SK-N-SH (cell line): ENCODE data around the gene ACVR1B. TPM values are rescaled to one million over a fixed set of nuclear protein-coding genes. Genes with fewer than 3 reads are reported as not detected.

Experiments used
- CTCF ChIA-PET: fragments of 300-600, 350-600 bp; formaldehyde crosslinking; extraction: SDS; loops from one replicate; lab custom pipeline; 2021; lab: Yijun Ruan, JAX
- POLR2A ChIA-PET: fragments of 350-600 bp; sonication (Branson Sonifier 250); formaldehyde crosslinking; extraction: SDS; loops from one replicate; lab custom pipeline; 2020; ENCODE audit warnings: antibody characterized with exemption, inconsistent platforms; lab: Yijun Ruan, JAX
- DNase-seq: peaks from one replicate; pipeline ENCODE4 v3.0.0; 2012
- H2AFZ ChIP-seq: fragments of 200-600 bp; sonication (generic); 2 replicates; pipeline ENCODE4 v1.8.1; 2016; ENCODE audit warnings: antibody characterized with exemption, mild to moderate bottlenecking, low read depth
- H3F3A ChIP-seq: fragments of 200-600 bp; sonication (generic); replicated peaks from 2 replicates; pipeline ENCODE3; 2016; ENCODE audit warnings: antibody characterized with exemption, mild to moderate bottlenecking; ENCODE audit not compliant: insufficient read depth
- H3K27ac ChIP-seq, 2 experiments: fragments of 200-500 bp in 1 of 2; fragments of 200-600 bp in 1 of 2; sonication (Bioruptor generic) in 1 of 2; sonication (generic), shearing (Covaris generic) in 1 of 2; 2 replicates each; pipeline versions ENCODE4 v1.5.1 to v1.6.1; 2014 to 2016; ENCODE audit warnings: low read depth in 2 of 2, inconsistent platforms in 1 of 2, low read length in 1 of 2, mild to moderate bottlenecking in 1 of 2, mixed read lengths in 1 of 2
- H3K27me3 ChIP-seq: fragments of 200-600 bp; sonication (generic), shearing (Covaris generic); 2 replicates; pipeline ENCODE4 v1.6.1; 2016; ENCODE audit warnings: mixed run types; ENCODE audit not compliant: insufficient read depth
- H3K36me3 ChIP-seq, 2 experiments: fragments of 200-500 bp in 1 of 2; fragments of 200-600 bp in 1 of 2; sonication (Bioruptor generic) in 1 of 2; sonication (generic) in 1 of 2; replicated peaks in 1 of 2; 2 replicates each; pipeline versions ENCODE3 to v1.5.1; 2014 to 2016; ENCODE audit warnings: low read length in 1 of 2, mild to moderate bottlenecking in 1 of 2; ENCODE audit not compliant: insufficient read depth in 2 of 2, control insufficient read depth in 1 of 2
- H3K4me1 ChIP-seq, 2 experiments: fragments of 200-500 bp in 1 of 2; fragments of 200-600 bp in 1 of 2; sonication (Bioruptor generic) in 1 of 2; sonication (generic), shearing (Covaris generic) in 1 of 2; 2 replicates each; pipeline versions ENCODE4 v1.5.1 to v1.6.1; 2014 to 2016; ENCODE audit warnings: low read depth in 1 of 2, low read length in 1 of 2, mixed run types in 1 of 2; ENCODE audit not compliant: insufficient read depth in 2 of 2, control insufficient read depth in 1 of 2
- H3K4me2 ChIP-seq: fragments of 200-600 bp; sonication (generic), shearing (Covaris generic); 2 replicates; pipeline ENCODE4 v1.6.1; 2017; ENCODE audit warnings: mixed run types
- H3K4me3 ChIP-seq, 2 experiments: fragments of 200-500 bp in 1 of 2; fragments of 200-600 bp in 1 of 2; sonication (Bioruptor generic) in 1 of 2; sonication (generic), shearing (Covaris generic) in 1 of 2; 2 replicates each; pipeline versions ENCODE4 v1.5.1 to v1.8.1; 2014 to 2016; ENCODE audit warnings: low read depth in 2 of 2, inconsistent platforms in 1 of 2, low read length in 1 of 2, mild to moderate bottlenecking in 1 of 2, mixed read lengths in 1 of 2, moderate library complexity in 1 of 2
- H3K79me2 ChIP-seq: fragments of 200-600 bp; sonication (generic); 2 replicates; pipeline ENCODE4 v1.8.1; 2017; ENCODE audit warnings: mild to moderate bottlenecking; ENCODE audit not compliant: insufficient read depth
- H3K9ac ChIP-seq: fragments of 200-600 bp; sonication (generic); 2 replicates; pipeline ENCODE4 v1.6.1; 2017; ENCODE audit warnings: mixed run types
- H3K9me2 ChIP-seq: fragments of 200-600 bp; sonication (generic); 2 replicates; pipeline ENCODE4 v1.6.1; 2017; ENCODE audit warnings: mixed run types
- H3K9me3 ChIP-seq: fragments of 200-600 bp; sonication (generic); 2 replicates; pipeline ENCODE4 v1.6.1; 2017; ENCODE audit warnings: mixed run types, mild to moderate bottlenecking, moderate library complexity
- H4K20me1 ChIP-seq: fragments of 200-600 bp; sonication (generic); 2 replicates; pipeline ENCODE4 v1.6.1; 2017; ENCODE audit warnings: mild to moderate bottlenecking, mixed run types; ENCODE audit not compliant: insufficient read depth
- EZH2phosphoT487 ChIP-seq: fragments of 200-600 bp; sonication (generic); IDR thresholded peaks from 2 replicates; pipeline ENCODE4 v1.6.1; 2017; ENCODE audit warnings: low read depth, mixed run types, mild to moderate bottlenecking, antibody characterized with exemption, moderate library complexity, borderline replicate concordance
- FOSL2 ChIP-seq: IDR thresholded peaks from 2 replicates; pipeline ENCODE4 v1.4.0; 2012; ENCODE audit warnings: low read depth, mild to moderate bottlenecking, moderate library complexity, borderline replicate concordance
- FOXJ3 ChIP-seq: sonication (generic); formaldehyde crosslinking; IDR thresholded peaks from 2 replicates; pipeline ENCODE4 v1.5.1; 2020; ENCODE audit warnings: mild to moderate bottlenecking, missing genetic modification reagents
- FOXM1 ChIP-seq: IDR thresholded peaks from 2 replicates; pipeline ENCODE4 v1.4.0; 2012; ENCODE audit warnings: low read depth, mild to moderate bottlenecking
- JUND ChIP-seq: IDR thresholded peaks from 2 replicates; pipeline ENCODE4 v1.4.0; 2012
- MXI1 ChIP-seq: IDR thresholded peaks from 2 replicates; pipeline ENCODE4 v1.6.1; 2012; ENCODE audit warnings: mild to moderate bottlenecking, low read depth, low read length, improper control_type of control experiment
- NFIC ChIP-seq: IDR thresholded peaks from 2 replicates; pipeline ENCODE4 v1.4.0; 2012; ENCODE audit warnings: borderline replicate concordance
- RAD21 ChIP-seq: IDR thresholded peaks from 2 replicates; pipeline ENCODE4 v1.6.1; 2012; ENCODE audit warnings: mild to moderate bottlenecking, low read length
- RCOR1 ChIP-seq: fragments of 150-350 bp; IDR thresholded peaks from 2 replicates; pipeline ENCODE4 v1.6.1; 2017; ENCODE audit warnings: antibody characterized with exemption, low read length
- RFX5 ChIP-seq: IDR thresholded peaks from 2 replicates; pipeline ENCODE4 v1.6.1; 2012; ENCODE audit warnings: mild to moderate bottlenecking, improper control_type of control experiment, low read length
- RXRA ChIP-seq: IDR thresholded peaks from 2 replicates; pipeline ENCODE4 v1.4.0; 2012; ENCODE audit warnings: low read depth, mild to moderate bottlenecking, borderline replicate concordance
- SIN3A ChIP-seq: IDR thresholded peaks from 2 replicates; pipeline ENCODE4 v1.6.1; 2012; ENCODE audit warnings: low read depth, mild to moderate bottlenecking, low read length, moderate library complexity, borderline replicate concordance
- SMC3 ChIP-seq: IDR thresholded peaks from 2 replicates; pipeline ENCODE4 v1.6.1; 2012; ENCODE audit warnings: low read depth, low read length, improper control_type of control experiment
- TAF1 ChIP-seq: IDR thresholded peaks from 2 replicates; pipeline ENCODE4 v1.6.1; 2012; ENCODE audit warnings: low read depth, mild to moderate bottlenecking, low read length, moderate library complexity, borderline replicate concordance
- TEAD4 ChIP-seq: IDR thresholded peaks from 2 replicates; pipeline ENCODE4 v1.4.0; 2012; ENCODE audit warnings: mild to moderate bottlenecking, borderline replicate concordance; ENCODE audit not compliant: insufficient read depth
- WGBS: methylation state at CpG from one replicate; pipeline ENCODE4 v1.1.6; 2017; ENCODE audit warnings: low lambda C conversion rate; 5-methylcytosine and 5-hydroxymethylcytosine counted together
- polyA plus RNA-seq, 3 experiments: library from polyadenylated mRNA; depleted of rRNA; stranded (reverse); fragments of >200 nt; gene quantifications; 2 replicates each; pipeline ENCODE4 v1.2.3, GENCODE V29; 2012
- TF ChIP-seq, protein P1 (sequence below): fragments of 150-350 bp; IDR thresholded peaks from 2 replicates; pipeline ENCODE4 v1.6.1; 2017; ENCODE audit warnings: antibody characterized with exemption, low read length, low read depth, borderline replicate concordance
- TF ChIP-seq, protein P2 (sequence below): fragments of 150-350 bp; IDR thresholded peaks from 2 replicates; pipeline ENCODE4 v1.6.1; 2016; ENCODE audit warnings: mild to moderate bottlenecking, low read depth, low read length
- TF ChIP-seq, protein P3 (sequence below): fragments of 200-600 bp; sonication (generic); IDR thresholded peaks from 2 replicates; pipeline ENCODE4 v1.6.1; 2017; ENCODE audit warnings: antibody characterized with exemption, mild to moderate bottlenecking, moderate library complexity
- TF ChIP-seq, protein P4 (sequence below): IDR thresholded peaks from 2 replicates; pipeline ENCODE4 v1.6.1; 2012; ENCODE audit warnings: mild to moderate bottlenecking, low read depth, low read length, moderate library complexity
- TF ChIP-seq, protein P5 (sequence below): IDR thresholded peaks from 2 replicates; pipeline ENCODE4 v1.4.0; 2012; ENCODE audit warnings: low read depth, borderline replicate concordance

Gene ACVR1B
- polyA plus RNA-seq, 1 of the 3 experiments (the other 2 are of a cell fraction) = 12.1 TPM

DNA sequence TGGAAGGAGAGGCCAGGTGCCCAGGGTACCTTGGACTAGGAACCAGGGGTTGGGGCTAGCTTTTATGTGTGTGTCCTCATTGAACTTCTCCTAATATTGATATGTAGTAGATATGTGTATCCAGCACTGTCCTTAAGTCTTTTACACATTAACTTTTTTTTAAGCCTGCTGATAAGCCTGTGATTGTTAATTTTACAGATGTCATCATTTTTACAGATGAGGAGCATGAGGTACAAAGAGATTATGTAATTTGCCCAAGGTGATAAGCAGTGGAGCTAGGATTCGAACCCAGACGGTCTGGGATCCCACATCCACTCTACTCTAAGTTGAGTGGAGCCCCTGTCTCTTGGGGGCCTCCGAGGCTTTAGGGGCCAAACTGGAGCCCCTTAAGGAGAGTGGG is 89.5 kb downstream of the ACVR1B start:
- Histone ChIP-seq H3K36me3 (no peaks in the 10 kb centered on the region), H3K9me3 (no peaks in the 10 kb centered on the region), H3K79me2 (peaks cover 35% of the 10 kb centered on the region), H3K9ac (no peak overlapping the region), H3F3A (peaks cover 7% of the 10 kb centered on the region), H3K4me3 (no peak overlapping the region), H3K4me2 (no peak overlapping the region), H4K20me1 (peaks cover 5% of the 10 kb centered on the region; the same call in 1 of the 2 replicates)
- no peak for DNase-seq
- POLR2A ChIA-PET = no interaction called here
- 77% methylated on average over 3 of the region's 3 CpGs for WGBS
- CTCF ChIA-PET = interaction anchor here (0.7 to 30.2 kb wide), 4 partner anchors 8 to 37 kb away, joined by 3 to 949 read pairs (median 102); partner anchors contain the start of genes ATG101, NR4A1 and SMIM41
- no peak for TF ChIP-seq RCOR1
- TF ChIP-seq SIN3A = no peak
- TF ChIP-seq RAD21 = no peak
- no peak for TF ChIP-seq RFX5
- TF ChIP-seq, protein P1, sequence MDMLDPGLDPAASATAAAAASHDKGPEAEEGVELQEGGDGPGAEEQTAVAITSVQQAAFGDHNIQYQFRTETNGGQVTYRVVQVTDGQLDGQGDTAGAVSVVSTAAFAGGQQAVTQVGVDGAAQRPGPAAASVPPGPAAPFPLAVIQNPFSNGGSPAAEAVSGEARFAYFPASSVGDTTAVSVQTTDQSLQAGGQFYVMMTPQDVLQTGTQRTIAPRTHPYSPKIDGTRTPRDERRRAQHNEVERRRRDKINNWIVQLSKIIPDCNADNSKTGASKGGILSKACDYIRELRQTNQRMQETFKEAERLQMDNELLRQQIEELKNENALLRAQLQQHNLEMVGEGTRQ = no peak
- no peak for TF ChIP-seq MXI1
- no peak for TF ChIP-seq EZH2phosphoT487
- TF ChIP-seq FOSL2 = no peak
- TF ChIP-seq, protein P2, sequence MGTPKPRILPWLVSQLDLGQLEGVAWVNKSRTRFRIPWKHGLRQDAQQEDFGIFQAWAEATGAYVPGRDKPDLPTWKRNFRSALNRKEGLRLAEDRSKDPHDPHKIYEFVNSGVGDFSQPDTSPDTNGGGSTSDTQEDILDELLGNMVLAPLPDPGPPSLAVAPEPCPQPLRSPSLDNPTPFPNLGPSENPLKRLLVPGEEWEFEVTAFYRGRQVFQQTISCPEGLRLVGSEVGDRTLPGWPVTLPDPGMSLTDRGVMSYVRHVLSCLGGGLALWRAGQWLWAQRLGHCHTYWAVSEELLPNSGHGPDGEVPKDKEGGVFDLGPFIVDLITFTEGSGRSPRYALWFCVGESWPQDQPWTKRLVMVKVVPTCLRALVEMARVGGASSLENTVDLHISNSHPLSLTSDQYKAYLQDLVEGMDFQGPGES = no peak
- TF ChIP-seq, protein P3, sequence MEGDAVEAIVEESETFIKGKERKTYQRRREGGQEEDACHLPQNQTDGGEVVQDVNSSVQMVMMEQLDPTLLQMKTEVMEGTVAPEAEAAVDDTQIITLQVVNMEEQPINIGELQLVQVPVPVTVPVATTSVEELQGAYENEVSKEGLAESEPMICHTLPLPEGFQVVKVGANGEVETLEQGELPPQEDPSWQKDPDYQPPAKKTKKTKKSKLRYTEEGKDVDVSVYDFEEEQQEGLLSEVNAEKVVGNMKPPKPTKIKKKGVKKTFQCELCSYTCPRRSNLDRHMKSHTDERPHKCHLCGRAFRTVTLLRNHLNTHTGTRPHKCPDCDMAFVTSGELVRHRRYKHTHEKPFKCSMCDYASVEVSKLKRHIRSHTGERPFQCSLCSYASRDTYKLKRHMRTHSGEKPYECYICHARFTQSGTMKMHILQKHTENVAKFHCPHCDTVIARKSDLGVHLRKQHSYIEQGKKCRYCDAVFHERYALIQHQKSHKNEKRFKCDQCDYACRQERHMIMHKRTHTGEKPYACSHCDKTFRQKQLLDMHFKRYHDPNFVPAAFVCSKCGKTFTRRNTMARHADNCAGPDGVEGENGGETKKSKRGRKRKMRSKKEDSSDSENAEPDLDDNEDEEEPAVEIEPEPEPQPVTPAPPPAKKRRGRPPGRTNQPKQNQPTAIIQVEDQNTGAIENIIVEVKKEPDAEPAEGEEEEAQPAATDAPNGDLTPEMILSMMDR = no peak
- TF ChIP-seq FOXJ3 (CRISPR knock-in tag) = no peak
- no peak for TF ChIP-seq FOXM1
- TF ChIP-seq, protein P4, sequence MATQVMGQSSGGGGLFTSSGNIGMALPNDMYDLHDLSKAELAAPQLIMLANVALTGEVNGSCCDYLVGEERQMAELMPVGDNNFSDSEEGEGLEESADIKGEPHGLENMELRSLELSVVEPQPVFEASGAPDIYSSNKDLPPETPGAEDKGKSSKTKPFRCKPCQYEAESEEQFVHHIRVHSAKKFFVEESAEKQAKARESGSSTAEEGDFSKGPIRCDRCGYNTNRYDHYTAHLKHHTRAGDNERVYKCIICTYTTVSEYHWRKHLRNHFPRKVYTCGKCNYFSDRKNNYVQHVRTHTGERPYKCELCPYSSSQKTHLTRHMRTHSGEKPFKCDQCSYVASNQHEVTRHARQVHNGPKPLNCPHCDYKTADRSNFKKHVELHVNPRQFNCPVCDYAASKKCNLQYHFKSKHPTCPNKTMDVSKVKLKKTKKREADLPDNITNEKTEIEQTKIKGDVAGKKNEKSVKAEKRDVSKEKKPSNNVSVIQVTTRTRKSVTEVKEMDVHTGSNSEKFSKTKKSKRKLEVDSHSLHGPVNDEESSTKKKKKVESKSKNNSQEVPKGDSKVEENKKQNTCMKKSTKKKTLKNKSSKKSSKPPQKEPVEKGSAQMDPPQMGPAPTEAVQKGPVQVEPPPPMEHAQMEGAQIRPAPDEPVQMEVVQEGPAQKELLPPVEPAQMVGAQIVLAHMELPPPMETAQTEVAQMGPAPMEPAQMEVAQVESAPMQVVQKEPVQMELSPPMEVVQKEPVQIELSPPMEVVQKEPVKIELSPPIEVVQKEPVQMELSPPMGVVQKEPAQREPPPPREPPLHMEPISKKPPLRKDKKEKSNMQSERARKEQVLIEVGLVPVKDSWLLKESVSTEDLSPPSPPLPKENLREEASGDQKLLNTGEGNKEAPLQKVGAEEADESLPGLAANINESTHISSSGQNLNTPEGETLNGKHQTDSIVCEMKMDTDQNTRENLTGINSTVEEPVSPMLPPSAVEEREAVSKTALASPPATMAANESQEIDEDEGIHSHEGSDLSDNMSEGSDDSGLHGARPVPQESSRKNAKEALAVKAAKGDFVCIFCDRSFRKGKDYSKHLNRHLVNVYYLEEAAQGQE = no peak
- TF ChIP-seq, protein P5, sequence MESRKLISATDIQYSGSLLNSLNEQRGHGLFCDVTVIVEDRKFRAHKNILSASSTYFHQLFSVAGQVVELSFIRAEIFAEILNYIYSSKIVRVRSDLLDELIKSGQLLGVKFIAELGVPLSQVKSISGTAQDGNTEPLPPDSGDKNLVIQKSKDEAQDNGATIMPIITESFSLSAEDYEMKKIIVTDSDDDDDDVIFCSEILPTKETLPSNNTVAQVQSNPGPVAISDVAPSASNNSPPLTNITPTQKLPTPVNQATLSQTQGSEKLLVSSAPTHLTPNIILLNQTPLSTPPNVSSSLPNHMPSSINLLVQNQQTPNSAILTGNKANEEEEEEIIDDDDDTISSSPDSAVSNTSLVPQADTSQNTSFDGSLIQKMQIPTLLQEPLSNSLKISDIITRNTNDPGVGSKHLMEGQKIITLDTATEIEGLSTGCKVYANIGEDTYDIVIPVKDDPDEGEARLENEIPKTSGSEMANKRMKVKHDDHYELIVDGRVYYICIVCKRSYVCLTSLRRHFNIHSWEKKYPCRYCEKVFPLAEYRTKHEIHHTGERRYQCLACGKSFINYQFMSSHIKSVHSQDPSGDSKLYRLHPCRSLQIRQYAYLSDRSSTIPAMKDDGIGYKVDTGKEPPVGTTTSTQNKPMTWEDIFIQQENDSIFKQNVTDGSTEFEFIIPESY = no peak
- no peak for TF ChIP-seq TAF1
- no peak for TF ChIP-seq RXRA
- no peak for TF ChIP-seq NFIC
- TF ChIP-seq TEAD4 = no peak
- TF ChIP-seq JUND = no peak
- TF ChIP-seq SMC3 = no peak
- TF ChIP-seq, all 33 proteins: peak for 0
- H3K27me3 ChIP-seq = no peaks in the 10 kb centered on the region
- H3K27ac ChIP-seq = no peak overlapping the region; a peak in 1 of 4 replicates
- H3K9me2 ChIP-seq = no peaks in the 10 kb centered on the region
- peaks cover 7 to 24% of the 10 kb centered on the region in 2 experiments; a peak in 3 of 4 replicates for H3K4me1 ChIP-seq
- H2AFZ ChIP-seq = no peak overlapping the region
